Activated CD4-positive, alpha-beta memory T cell treated with anti-CD3 and anti-CD28 coated beads, Interleukin-2, amount 10 ng/mL, durations not matched to agents 7 days and 5 days (primary cell): Measurements from ENCODE around the gene FCGR3A. TPM values are rescaled to one million over a fixed set of nuclear protein-coding genes. Genes with fewer than 3 reads are reported as not detected.

ENCODE experiments used
- CTCF ChIA-PET: fragments of 350-600 bp; sonication (Branson Sonifier 250); formaldehyde crosslinking; loops from one replicate; lab custom pipeline; 2021; ENCODE audit warnings: antibody characterized with exemption, inconsistent platforms; lab: Charles Lee
- POLR2A ChIA-PET: fragments of 350-600 bp; sonication (Branson Sonifier 250); formaldehyde crosslinking; loops from one replicate; lab custom pipeline; 2021; ENCODE audit warnings: antibody characterized with exemption; lab: Charles Lee
- DNase-seq: peaks from one replicate; pipeline ENCODE4 v3.0.0-alpha.2; 2020
- H3K27ac Mint-ChIP-seq: one replicate; pipeline ENCODE4 v1.8.0; 2021; ENCODE audit warnings: mild to moderate bottlenecking, mixed read lengths
- H3K27me3 Mint-ChIP-seq: one replicate; pipeline ENCODE4 v1.8.0; 2021; ENCODE audit warnings: mixed read lengths
- H3K36me3 Mint-ChIP-seq: one replicate; pipeline ENCODE4 v1.8.0; 2021; ENCODE audit warnings: low read depth, mixed read lengths
- H3K4me1 Mint-ChIP-seq: one replicate; pipeline ENCODE4 v1.8.0; 2021; ENCODE audit warnings: mixed read lengths
- H3K4me3 Mint-ChIP-seq: one replicate; pipeline ENCODE4 v1.8.0; 2021; ENCODE audit warnings: mild to moderate bottlenecking, mixed read lengths
- H3K9me3 Mint-ChIP-seq: one replicate; pipeline ENCODE4 v1.8.0; 2021; ENCODE audit warnings: mixed read lengths
- total RNA-seq, 2 experiments: library from RNA; stranded (reverse); gene quantifications; one replicate each; pipeline ENCODE4 v1.2.3, GENCODE V29; 2021

The FCGR3A gene
- total RNA-seq, 2 experiments from 2014 or later, result 0.18 to 0.53 TPM

- H3K4me1 Mint-ChIP-seq, result peaks cover 12% of the 10 kb centered on the region
- peaks cover 53% of the 10 kb centered on the region for H3K27me3 Mint-ChIP-seq
These were observed 50.2 kb downstream of the FCGR3A start for GRCh38 chr1:161499099-161500039.

DNA sequence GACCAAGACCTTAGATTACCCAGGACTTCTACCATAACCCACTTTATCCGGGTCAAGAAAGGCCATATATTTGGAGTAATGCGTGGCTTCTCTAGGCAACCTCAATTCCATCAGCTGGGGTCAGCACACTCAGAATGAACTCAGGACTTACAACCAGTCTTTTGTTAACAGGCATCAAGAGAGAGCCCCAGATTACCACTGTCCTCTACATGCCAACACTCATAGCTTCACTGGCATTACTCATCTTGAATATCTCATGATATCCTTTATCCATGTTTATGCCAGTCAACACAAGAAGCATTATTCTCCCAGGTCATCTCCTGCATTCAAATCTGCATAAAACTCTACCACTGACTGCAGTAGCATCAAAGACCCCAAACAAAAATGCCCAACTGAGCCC lies 51.0 kb downstream of the FCGR3A start:
- Mint-ChIP-seq H3K4me3 (no peak overlapping the region), H3K27ac (no peak overlapping the region), H3K27me3 (peaks cover 55% of the 10 kb centered on the region), H3K36me3 (no peaks in the 10 kb centered on the region), H3K9me3 (no peaks in the 10 kb centered on the region), H3K4me1 (peaks cover 12% of the 10 kb centered on the region)
- no peak for DNase-seq
- ChIA-PET POLR2A (interaction anchor here (1.5 kb wide), 1 partner anchor 11 kb away, joined by 3 read pairs; no protein-coding TSS in a partner anchor), CTCF (no interaction called here)

More at GRCh38 chr1:161499099-161500039, 50.2 kb downstream of the FCGR3A start:
- ChIA-PET CTCF (interaction anchor here (1.4 kb wide), 1 partner anchor 12 kb away, joined by 3 read pairs; no protein-coding TSS in a partner anchor), POLR2A (interaction anchor here (1.5 kb wide), 1 partner anchor 10 kb away, joined by 3 read pairs; no protein-coding TSS in a partner anchor)
- no peak overlapping the region for H3K27ac Mint-ChIP-seq
- DNase-seq, result no peak
- no peaks in the 10 kb centered on the region for H3K36me3 Mint-ChIP-seq
- no peak overlapping the region for H3K4me3 Mint-ChIP-seq
- no peaks in the 10 kb centered on the region for H3K9me3 Mint-ChIP-seq

- Mint-ChIP-seq H3K36me3 (no peaks in the 10 kb centered on the region), H3K4me1 (peaks cover 12% of the 10 kb centered on the region), H3K27me3 (peaks cover 55% of the 10 kb centered on the region), H3K4me3 (no peak overlapping the region), H3K9me3 (no peaks in the 10 kb centered on the region), H3K27ac (no peak overlapping the region)
- no peak for DNase-seq
- POLR2A ChIA-PET, result no interaction called here
- CTCF ChIA-PET, result interaction anchor here (1.3 kb wide), 1 partner anchor 14 kb away, joined by 7 read pairs; no protein-coding TSS in a partner anchor
These were observed 51.7 kb downstream of the FCGR3A start for GRCh38 chr1:161497961-161498360.

- no peaks in the 10 kb centered on the region for H3K9me3 Mint-ChIP-seq
- H3K27me3 Mint-ChIP-seq, result peaks cover 60% of the 10 kb centered on the region
- H3K4me1 Mint-ChIP-seq, result peaks cover 33% of the 10 kb centered on the region
- POLR2A ChIA-PET, result no interaction called here
- H3K36me3 Mint-ChIP-seq, result no peaks in the 10 kb centered on the region
- no peak for DNase-seq
- no peak overlapping the region for H3K4me3 Mint-ChIP-seq
- H3K27ac Mint-ChIP-seq, result no peak overlapping the region
- CTCF ChIA-PET, result no interaction called here
These were observed 54.1 kb downstream of the FCGR3A start for GRCh38 chr1:161495490-161495889.

DNA sequence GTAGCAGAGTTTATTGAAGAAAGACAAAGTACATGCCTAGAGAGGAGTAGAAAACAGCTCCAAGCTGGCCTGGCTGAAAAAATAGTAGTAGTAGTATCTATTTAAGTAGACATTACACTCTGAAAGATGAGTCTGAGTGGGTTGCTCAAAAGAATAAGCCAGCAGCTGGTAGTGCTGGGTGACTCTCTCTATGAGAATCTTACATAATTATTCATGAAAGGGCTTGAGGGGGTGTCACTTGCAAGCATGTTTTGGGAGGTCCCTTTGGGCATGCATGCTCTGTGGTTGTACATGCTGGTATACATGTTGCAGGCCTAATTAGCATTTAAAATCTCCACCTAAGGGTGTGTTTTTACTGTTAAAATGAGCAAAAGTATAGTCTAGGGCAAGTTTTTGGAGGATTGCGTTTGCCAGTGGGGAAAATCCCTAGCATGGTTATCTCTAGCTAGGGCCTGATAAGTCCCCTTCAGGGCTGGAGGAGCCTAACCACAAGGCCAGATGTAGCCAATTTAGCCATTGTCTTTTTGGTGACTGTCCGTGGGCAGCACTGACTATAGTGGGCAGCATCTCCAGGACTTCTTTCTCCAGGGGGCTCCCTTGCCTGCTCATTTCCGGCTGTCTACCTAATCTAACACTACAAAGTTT lies 55.4 kb downstream of the FCGR3A start:
- POLR2A ChIA-PET, result interaction anchor here (1.0 kb wide), 1 partner anchor 45 kb away, joined by 3 read pairs; no protein-coding TSS in a partner anchor
- Mint-ChIP-seq H3K4me1 (peaks cover 29% of the 10 kb centered on the region), H3K4me3 (no peak overlapping the region), H3K36me3 (no peaks in the 10 kb centered on the region), H3K27me3 (peaks cover 62% of the 10 kb centered on the region), H3K27ac (no peak overlapping the region), H3K9me3 (no peaks in the 10 kb centered on the region)
- CTCF ChIA-PET, result no interaction called here
- no peak for DNase-seq

- H3K4me1 Mint-ChIP-seq, result peaks cover 25% of the 10 kb centered on the region
- no peaks in the 10 kb centered on the region for H3K36me3 Mint-ChIP-seq
- H3K4me3 Mint-ChIP-seq, result no peak overlapping the region
- CTCF ChIA-PET, result no interaction called here
- peaks cover 67% of the 10 kb centered on the region for H3K27me3 Mint-ChIP-seq
- POLR2A ChIA-PET, result interaction anchor here (1.0 kb wide), 1 partner anchor 47 kb away, joined by 3 read pairs; no protein-coding TSS in a partner anchor
- no peaks in the 10 kb centered on the region for H3K9me3 Mint-ChIP-seq
- no peak for DNase-seq
- H3K27ac Mint-ChIP-seq, result no peak overlapping the region
These were observed 56.8 kb downstream of the FCGR3A start for GRCh38 chr1:161492827-161493226.

Other genes starting within 250 kb of the FCGR3A start
- gene MPZ, start 239.8 kb downstream of the FCGR3A start, total RNA-seq, result 1 to 10 TPM; 5.9 to 8.1 TPM
- 100 to 1,000 TPM; 172 to 173 TPM for gene SDHC, start 235.4 kb downstream of the FCGR3A start, total RNA-seq
- gene CFAP126, start 181.9 kb downstream of the FCGR3A start, total RNA-seq, result not detected
- gene FCGR2A, start 44.4 kb downstream of the FCGR3A start, total RNA-seq, result under 1 TPM in 1 of 2 experiments, not detected in 1; 0.30 TPM
- gene HSPA6, start 25.3 kb downstream of the FCGR3A start, total RNA-seq, result 1 to 10 TPM in 1 of 2 experiments, under 1 TPM in 1; 0.91 to 1.2 TPM
- not detected for gene FCGR3B, start 81.4 kb upstream of the FCGR3A start, total RNA-seq
- under 1 TPM; 0.18 to 0.25 TPM for gene FCGR2B, start 113.3 kb upstream of the FCGR3A start, total RNA-seq
- not detected for gene FCRLA, start 157.4 kb upstream of the FCGR3A start, total RNA-seq
- under 1 TPM; 0.35 to 0.43 TPM for gene FCRLB, start 171.7 kb upstream of the FCGR3A start, total RNA-seq
- gene DUSP12, start 200.0 kb upstream of the FCGR3A start, total RNA-seq, result 10 to 100 TPM; 23.4 to 23.5 TPM
- gene ATF6, start 216.5 kb upstream of the FCGR3A start, total RNA-seq, result 10 to 100 TPM; 19.3 TPM